OCI-LY3 (cell line): ENCODE data around the gene ITGA11.

Source experiments
- H2AFZ ChIP-seq: fragments of 200-600, 300-600 bp; shearing (Covaris generic); 2 replicates; pipeline ENCODE4 v1.6.0; 2014; ENCODE audit warnings: antibody characterized with exemption, low read depth, low read length
- H3K27ac ChIP-seq: fragments of 200-600, 300-600 bp; sonication (generic); 2 replicates; pipeline ENCODE4 v1.5.1; 2014; ENCODE audit warnings: mild to moderate bottlenecking, low read length, moderate library complexity, mixed read lengths
- H3K27me3 ChIP-seq: fragments of 200-600, 300-600 bp; sonication (generic); 2 replicates; pipeline ENCODE4 v1.6.1; 2014; ENCODE audit warnings: low read depth, low read length, mixed read lengths
- H3K36me3 ChIP-seq: fragments of 200-600, 300-600 bp; sonication (generic); replicated peaks from 2 replicates; pipeline ENCODE3; 2014; ENCODE audit warnings: low read depth, low read length, mixed read lengths
- H3K4me1 ChIP-seq: fragments of 300-600, 200-600 bp; sonication (generic); 2 replicates; pipeline ENCODE4 v1.6.1; 2014; ENCODE audit warnings: low read length, mixed read lengths
- H3K4me2 ChIP-seq: fragments of 200-600, 300-600 bp; sonication (generic); 2 replicates; pipeline ENCODE4 v1.6.1; 2014; ENCODE audit warnings: low read length, mixed read lengths
- H3K4me3 ChIP-seq: fragments of 300-600, 200-600 bp; sonication (generic); 2 replicates; pipeline ENCODE4 v1.5.1; 2014; ENCODE audit warnings: antibody characterized with exemption, mild to moderate bottlenecking, low read length, moderate library complexity
- H3K79me2 ChIP-seq: fragments of 300-600, 200-600 bp; shearing (Covaris generic); 2 replicates; pipeline ENCODE4 v1.6.1; 2014; ENCODE audit warnings: mild to moderate bottlenecking, low read length, mixed read lengths
- H3K9ac ChIP-seq: fragments of 300-600, 200-600 bp; shearing (Covaris generic); 2 replicates; pipeline ENCODE4 v1.6.0; 2014; ENCODE audit warnings: mild to moderate bottlenecking, low read length, moderate library complexity
- H3K9me3 ChIP-seq: fragments of 200-600, 300-600 bp; shearing (Covaris generic); 2 replicates; pipeline ENCODE4 v1.6.1; 2014; ENCODE audit warnings: low read length, mixed read lengths; ENCODE audit not compliant: insufficient read depth
- H4K20me1 ChIP-seq: fragments of 200-600, 300-600 bp; sonication (generic); 2 replicates; pipeline ENCODE4 v1.6.1; 2016; ENCODE audit warnings: low read length, mixed read lengths; ENCODE audit not compliant: insufficient read depth
- CTCF ChIP-seq: fragments of 200-600, 300-600 bp; sonication (generic); IDR thresholded peaks from 2 replicates; pipeline ENCODE4 v1.5.1; 2014; ENCODE audit warnings: antibody characterized with exemption, low read length, low read depth
- EZH2phosphoT487 ChIP-seq: fragments of 200-600 bp; shearing (Covaris generic); IDR thresholded peaks from 2 replicates; pipeline ENCODE4 v1.6.1; 2018; ENCODE audit warnings: antibody characterized with exemption, mixed run types, low read depth

ITGA11 gene

GRCh38 chr15:68285259-68285980 lies 146.5 kb downstream of the ITGA11 start:
- Histone ChIP-seq H3K27me3 (no peaks in the 10 kb centered on the region), H2AFZ (no peak overlapping the region), H3K79me2 (peaks cover 100% of the 10 kb centered on the region), H3K4me2 (no peak overlapping the region), H3K4me3 (no peak overlapping the region), H3K4me1 (peaks cover 14% of the 10 kb centered on the region), H4K20me1 (peaks cover 73% of the 10 kb centered on the region), H3K27ac (no peak overlapping the region), H3K9me3 (no peaks in the 10 kb centered on the region), H3K9ac (no peak overlapping the region), H3K36me3 (peaks cover 33% of the 10 kb centered on the region)
- TF ChIP-seq CTCF (no peak), EZH2phosphoT487 (no peak)

DNA sequence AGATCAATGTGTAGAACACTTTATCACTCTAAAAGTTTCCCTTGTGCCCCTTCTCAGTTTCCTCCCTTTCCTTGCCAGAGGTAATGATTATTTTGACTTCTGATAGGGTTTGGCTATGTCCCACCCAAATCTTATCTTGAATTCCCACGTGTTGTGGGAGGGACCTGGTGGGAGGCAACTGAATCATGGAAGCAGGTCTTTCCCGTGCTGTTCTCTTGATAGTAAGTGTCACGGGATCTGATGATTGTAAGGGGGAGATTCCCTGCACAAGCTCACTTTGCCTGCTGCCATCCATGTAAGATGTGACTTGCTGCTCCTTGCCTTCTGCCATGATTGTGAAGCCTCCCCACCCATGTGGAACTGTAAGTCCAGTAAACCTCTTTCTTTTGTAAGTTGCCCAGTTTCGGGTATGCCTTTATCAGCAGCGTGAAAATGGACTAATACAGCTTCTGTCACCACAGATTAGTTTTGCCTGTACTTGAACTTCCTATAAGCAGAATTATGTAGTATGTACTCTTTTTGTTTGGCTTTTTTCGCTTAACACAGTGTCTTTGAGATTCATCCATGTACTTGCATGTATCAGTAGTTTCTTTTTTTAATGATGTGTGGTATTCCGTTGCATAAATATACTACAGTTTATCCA lies 147.2 kb downstream of the ITGA11 start:
- peaks cover 73% of the 10 kb centered on the region for H4K20me1 ChIP-seq
- no peak overlapping the region for H3K4me2 ChIP-seq
- H3K4me1 ChIP-seq, result peaks cover 20% of the 10 kb centered on the region
- H2AFZ ChIP-seq, result no peak overlapping the region
- peaks cover 33% of the 10 kb centered on the region for H3K36me3 ChIP-seq
- H3K79me2 ChIP-seq, result peaks cover 100% of the 10 kb centered on the region
- TF ChIP-seq EZH2phosphoT487, result no peak
- TF ChIP-seq CTCF, result no peak
- no peaks in the 10 kb centered on the region for H3K27me3 ChIP-seq
- no peaks in the 10 kb centered on the region for H3K9me3 ChIP-seq
- H3K4me3 ChIP-seq, result no peak overlapping the region
- no peak overlapping the region for H3K27ac ChIP-seq
- H3K9ac ChIP-seq, result no peak overlapping the region

DNA sequence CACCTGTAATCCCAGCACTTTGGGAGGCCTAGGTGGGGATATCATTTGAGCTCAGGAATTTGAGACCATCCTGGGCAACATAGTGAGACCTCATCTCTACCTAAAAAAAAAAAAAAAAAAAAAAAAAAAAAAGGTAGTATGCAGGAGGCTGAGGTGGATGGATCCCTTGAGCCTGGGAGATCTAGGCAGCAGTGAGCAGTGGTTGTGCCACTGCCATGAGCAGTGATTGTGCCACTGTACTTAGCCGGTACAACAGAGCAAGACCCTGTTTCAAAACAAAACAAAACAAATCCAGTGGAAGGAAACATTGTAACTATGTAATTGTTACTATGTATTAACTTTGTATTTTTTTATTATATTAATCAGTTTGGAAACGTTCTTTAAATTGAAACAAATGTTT lies 148.6 kb downstream of the ITGA11 start:
- H4K20me1 ChIP-seq, result peaks cover 78% of the 10 kb centered on the region
- peaks cover 27% of the 10 kb centered on the region for H3K4me1 ChIP-seq
- no peaks in the 10 kb centered on the region for H3K9me3 ChIP-seq
- no peak overlapping the region for H2AFZ ChIP-seq
- no peak overlapping the region for H3K27ac ChIP-seq
- no peaks in the 10 kb centered on the region for H3K27me3 ChIP-seq
- H3K4me2 ChIP-seq, result no peak overlapping the region
- H3K36me3 ChIP-seq, result peaks cover 34% of the 10 kb centered on the region
- H3K4me3 ChIP-seq, result no peak overlapping the region
- H3K9ac ChIP-seq, result no peak overlapping the region
- no peak for TF ChIP-seq CTCF
- TF ChIP-seq EZH2phosphoT487, result no peak
- peaks cover 100% of the 10 kb centered on the region for H3K79me2 ChIP-seq

DNA sequence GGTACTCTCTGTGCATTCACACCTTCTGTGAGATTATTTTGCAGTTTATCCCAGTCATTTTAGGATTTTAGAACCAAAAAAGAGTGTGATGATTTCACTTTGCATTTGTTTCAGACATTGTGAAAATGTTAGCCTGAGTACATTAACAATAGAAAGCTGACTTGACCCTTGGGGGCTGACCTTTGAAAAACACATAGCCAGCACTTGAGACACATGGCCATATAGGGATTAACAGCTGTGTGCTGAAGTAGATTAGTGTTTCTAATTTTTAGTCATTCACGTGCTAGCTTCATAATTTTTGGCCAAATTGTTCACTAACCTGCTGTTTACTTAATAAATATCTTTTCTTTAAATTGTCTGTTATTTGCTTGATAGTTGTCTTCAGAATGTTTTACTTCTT lies 151.0 kb downstream of the ITGA11 start:
- Histone ChIP-seq H3K27ac (no peak overlapping the region), H4K20me1 (peaks cover 61% of the 10 kb centered on the region), H3K4me1 (peaks cover 35% of the 10 kb centered on the region), H2AFZ (no peak overlapping the region), H3K36me3 (peaks cover 26% of the 10 kb centered on the region), H3K27me3 (no peaks in the 10 kb centered on the region), H3K79me2 (peaks cover 87% of the 10 kb centered on the region), H3K4me3 (0 out of 2 replicates have a peak overlapping the region, but pooled peaks have one; percentile 95), H3K9ac (0 out of 2 replicates have a peak overlapping the region, but pooled peaks have one; percentile 12), H3K9me3 (no peaks in the 10 kb centered on the region), H3K4me2 (peak overlapping the region; percentile 94)
- no peak for TF ChIP-seq EZH2phosphoT487
- no peak for TF ChIP-seq CTCF
